ENCODE data around the gene MGAT4B.

MGAT4B gene

GRCh38 chr5:179825655-179826182, 19.1 kb upstream of the MGAT4B start:
- no peak for DNase-seq (ENCODE audit: low spot score)

- no peak for DNase-seq (ENCODE audit: low spot score)
Measured at GRCh38 chr5:179824745-179825112, 18.1 kb upstream of the MGAT4B start.

GRCh38 chr5:179823937-179824744, 17.5 kb upstream of the MGAT4B start:
- no peak for DNase-seq (ENCODE audit: low spot score)

GRCh38 chr5:179822444-179822990, 15.9 kb upstream of the MGAT4B start:
- no peak for DNase-seq (ENCODE audit: low spot score)

- DNase-seq (ENCODE audit: low spot score), result no peak
Measured at GRCh38 chr5:179822059-179822432, 15.4 kb upstream of the MGAT4B start.

GRCh38 chr5:179821298-179822058, 14.8 kb upstream of the MGAT4B start:
- DNase-seq (ENCODE audit: low spot score), result peak; percentile 96

- DNase-seq (ENCODE audit: low spot score), result peak; percentile 93
Measured at GRCh38 chr5:179820483-179821297, 14.0 kb upstream of the MGAT4B start, which contains the start of gene SQSTM1. TSS of gene SQSTM1 (plus strand) at chr5:179820905. CDS start at chr5:179820937, 32 bp downstream.

GRCh38 chr5:179820127-179820482, 13.4 kb upstream of the MGAT4B start:
- DNase-seq (ENCODE audit: low spot score), result no peak

GRCh38 chr5:179819296-179820126, 12.8 kb upstream of the MGAT4B start:
- peak; percentile 71 for DNase-seq (ENCODE audit: low spot score)

GRCh38 chr5:179818746-179819295, 12.2 kb upstream of the MGAT4B start:
- peak; percentile 93 for DNase-seq (ENCODE audit: low spot score)

- DNase-seq (ENCODE audit: low spot score), result no peak
Measured at GRCh38 chr5:179817890-179818745, 11.5 kb upstream of the MGAT4B start.

- DNase-seq (ENCODE audit: low spot score), result no peak
Measured at GRCh38 chr5:179817470-179817840, 10.8 kb upstream of the MGAT4B start.

GRCh38 chr5:179816796-179817469, 10.3 kb upstream of the MGAT4B start:
- DNase-seq (ENCODE audit: low spot score), result no peak

GRCh38 chr5:179816401-179816795, 9.7 kb upstream of the MGAT4B start:
- no peak for DNase-seq (ENCODE audit: low spot score)

GRCh38 chr5:179815491-179816249, 9.0 kb upstream of the MGAT4B start:
- no peak for DNase-seq (ENCODE audit: low spot score)

GRCh38 chr5:179814090-179814489, 7.4 kb upstream of the MGAT4B start:
- no peak for DNase-seq (ENCODE audit: low spot score)

GRCh38 chr5:179812997-179813607, 6.4 kb upstream of the MGAT4B start:
- DNase-seq (ENCODE audit: low spot score), result no peak

All from Ammon's horn (tissue), 1 donor.